Ammon's horn (tissue), 1 donor: ENCODE data around the gene BGLAP.

ENCODE experiments used
- DNase-seq: peaks from one replicate; pipeline ENCODE4 v3.0.0-alpha.2; 2016; ENCODE audit warnings: low spot score

The BGLAP gene

GRCh38 chr1:156291226-156292061, 49.5 kb downstream of the BGLAP start:
- DNase-seq, result peak; percentile 90
